Omental fat pad (tissue), 4 donors: Measurements from ENCODE around the gene APBA2. TPM values are rescaled to one million over a fixed set of nuclear protein-coding genes. Genes with fewer than 3 reads are reported as not detected.

Source experiments
- ATAC-seq: fragments of 150-250 bp; one replicate; pipeline ENCODE4 v1.9.1; 2016; ENCODE audit warnings: mild to moderate bottlenecking, moderate library complexity; ENCODE audit not compliant: low FRiP score
- DNase-seq: peaks from one replicate; pipeline ENCODE4 v3.0.0-alpha.2; 2019; ENCODE audit warnings: low spot score
- CTCF ChIP-seq, 3 donors: fragments of 450-650 bp; IDR thresholded peaks; one replicate each; pipeline ENCODE4 v1.5.1; 2016 to 2017; ENCODE audit warnings: antibody characterized with exemption in 3 of 3, mild to moderate bottlenecking in 3 of 3, moderate library complexity in 2 of 3
- total RNA-seq, 4 donors: library from RNA; depleted of rRNA; stranded (reverse); fragments of >200 nt; gene quantifications; one replicate each; pipeline ENCODE4 v1.1.0, GENCODE V29; 2016

The APBA2 gene
- total RNA-seq, 4 donors from 2014 or later: 0.93 to 4.3 (median 2.6) TPM

- no peak for DNase-seq
- no peak for ATAC-seq
- TF ChIP-seq CTCF (IDR thresholded peaks at IDR 0.05): no peak
These were observed 171.2 kb downstream of the APBA2 start for GRCh38 chr15:29056839-29057450.

DNA sequence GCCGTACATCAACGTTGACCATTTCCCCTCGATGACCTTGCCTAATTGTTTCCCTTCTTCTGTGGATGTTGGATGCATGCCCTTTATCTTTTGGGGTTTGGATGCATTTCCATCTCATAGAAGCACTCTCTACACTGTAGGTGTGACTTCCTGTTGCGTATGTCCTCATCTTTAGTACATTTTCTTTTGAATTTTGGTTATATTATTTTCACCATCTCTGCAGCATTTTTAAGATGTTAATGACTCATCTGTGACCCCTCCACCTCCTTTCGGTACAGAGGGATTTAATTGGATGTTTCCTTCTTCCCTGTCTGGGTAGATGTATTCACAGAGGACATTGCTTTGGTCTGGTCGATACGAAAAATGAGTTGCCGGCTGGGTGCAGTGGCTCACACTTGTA, 172.1 kb downstream of the APBA2 start:
- TF ChIP-seq CTCF (IDR thresholded peaks at IDR 0.05): no peak
- no peak for ATAC-seq
- DNase-seq: no peak

DNA sequence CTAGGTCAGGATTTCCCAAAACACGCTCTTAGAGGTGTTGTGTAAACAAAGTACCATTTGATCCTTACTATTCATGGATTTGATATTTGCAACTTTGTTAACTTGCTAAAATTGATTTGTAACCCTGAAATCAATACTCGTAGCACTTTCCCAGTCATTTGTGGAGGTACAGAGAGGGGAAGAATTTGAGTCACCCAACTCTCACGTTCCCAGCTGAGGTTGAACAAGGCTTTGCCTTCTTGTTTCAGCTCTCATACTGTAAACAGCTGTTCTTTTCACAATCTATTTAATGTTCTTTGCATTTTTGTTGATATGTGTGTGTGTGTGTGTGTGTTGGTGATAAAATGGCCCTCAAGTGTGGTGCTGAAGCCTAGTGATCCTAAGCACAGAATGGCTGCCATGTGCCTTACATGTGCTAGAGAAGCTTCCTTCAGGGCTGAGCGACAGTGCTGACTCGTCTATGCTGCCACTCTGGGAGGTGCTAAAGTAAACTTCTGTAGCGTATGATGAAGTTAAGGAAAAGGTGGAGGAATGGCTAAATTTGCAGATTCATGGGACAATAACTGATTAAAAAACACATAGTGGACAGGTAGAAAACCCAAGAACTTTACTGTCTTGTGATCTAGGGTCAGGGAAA, 173.2 kb downstream of the APBA2 start:
- DNase-seq: no peak
- TF ChIP-seq CTCF (IDR thresholded peaks at IDR 0.05): no peak
- ATAC-seq: no peak

DNA sequence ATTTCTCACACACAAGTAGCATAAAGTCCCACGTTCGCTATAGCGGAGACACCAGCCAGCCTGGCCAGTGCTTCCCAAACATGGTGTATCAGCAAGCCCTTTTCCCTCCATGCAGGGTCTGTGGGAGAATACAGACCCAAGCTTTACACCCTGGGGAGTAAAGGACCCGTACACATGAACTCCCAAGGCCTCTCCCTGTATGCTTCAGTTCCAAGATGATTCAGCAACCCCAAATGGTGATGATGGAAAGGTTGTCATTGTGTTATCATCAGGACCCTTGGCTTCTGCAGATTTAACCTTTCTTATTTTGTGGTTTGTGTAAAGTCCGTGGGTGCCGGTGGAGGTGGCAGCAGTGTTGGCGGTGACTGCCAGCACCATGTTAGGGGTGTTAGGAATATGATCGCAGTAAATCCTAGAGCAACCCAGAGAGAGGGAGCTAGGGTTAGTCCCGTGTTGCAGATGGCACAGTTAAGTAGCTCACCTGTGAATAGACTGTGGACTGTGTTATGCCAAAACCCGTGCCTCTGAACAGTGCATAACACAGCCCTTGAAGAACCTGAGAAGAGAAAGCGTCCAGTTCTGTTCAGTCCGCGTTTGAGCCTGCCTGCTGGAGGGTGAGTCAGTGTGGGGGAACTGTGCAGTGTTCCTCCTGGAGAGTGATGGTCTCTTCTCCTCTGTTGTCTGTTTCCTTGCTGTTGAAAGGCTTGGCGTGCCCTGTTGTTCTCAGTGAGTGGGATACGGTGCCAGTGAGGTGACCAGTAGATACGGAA, 174.3 kb downstream of the APBA2 start:
- no peak for DNase-seq
- no peak for ATAC-seq
- TF ChIP-seq CTCF (IDR thresholded peaks at IDR 0.05): no peak

DNA sequence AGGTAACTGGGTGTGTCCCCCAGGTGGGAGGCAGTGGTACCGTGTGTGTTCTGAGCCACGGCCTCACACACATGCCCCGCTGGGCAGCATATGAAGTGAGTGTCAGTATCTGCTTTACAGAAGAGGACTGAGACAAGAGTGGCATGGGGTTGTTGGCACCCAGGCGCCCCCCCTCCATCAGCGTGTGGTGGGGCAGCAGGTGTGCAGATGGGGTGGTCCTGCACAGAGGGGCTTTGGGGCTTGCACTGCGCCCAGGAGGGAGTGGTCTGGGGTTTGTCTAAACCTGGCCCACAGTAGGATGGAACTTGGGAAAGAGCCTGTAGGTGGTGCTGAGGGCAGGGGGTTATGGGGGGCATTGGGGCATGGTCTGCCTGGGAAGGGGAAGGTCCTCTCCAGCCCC, 176.0 kb downstream of the APBA2 start:
- DNase-seq (no peak), ATAC-seq (peak; percentile 25)
- TF ChIP-seq CTCF (IDR thresholded peaks at IDR 0.05): no peak

GRCh38 chr15:29062179-29062591, 176.4 kb downstream of the APBA2 start:
- TF ChIP-seq CTCF (IDR thresholded peaks at IDR 0.05): no peak

More at GRCh38 chr15:29062179-29062591, 176.4 kb downstream of the APBA2 start:
- ATAC-seq (no peak), DNase-seq (no peak)
